Left cardiac atrium (tissue), 4 donors: ENCODE results near the gene ARHGEF17. TPM values are rescaled to one million over a fixed set of nuclear protein-coding genes. Genes with fewer than 3 reads are reported as not detected.
A peak's percentile ranks its signal among the peaks of the same experiment; 100 is the strongest.
"Not testable (repeated sequence)": the region's sequence is repeated elsewhere in the genome, so short reads cannot be mapped to it uniquely, and the experiment has no call there.

ENCODE experiments used
- ATAC-seq, 2 donors: fragments of 200-7000 bp; cut with Tn5 transposase; one replicate each; pipeline ENCODE4 v1.9.1; 2020; ENCODE audit warnings: mild to moderate bottlenecking in 2 of 2, moderate library complexity in 2 of 2
- DNase-seq: peaks from one replicate; pipeline ENCODE4 v3.0.0-alpha.2; 2020
- intact Hi-C, 2 donors: fragments of 100-400 bp; cut with DNase I; formaldehyde crosslinking; loops; one replicate each; pipeline versions ENCODE4 v1.14.1 to v1.15.1; 2022 to 2023
- total RNA-seq, 2 donors: library from RNA; stranded (reverse); fragmentation: NEBNext Ultra II Directional; extraction: Animal tissue kit (Norgen Biotek cat#: 25700); gene quantifications; one replicate each; pipeline ENCODE4 v1.2.1, GENCODE V29; 2021
- donor health status: DM: no; HTN: yes; CAD: no.
- donor health status: DM: no; HTN: yes; CAD: no; lungs with severe emphysema.
- donor health status: DM: yes; HTN: yes; CAD: no.
- donor health status: Dilated cardiomyopathy.

The ARHGEF17 gene
- total RNA-seq, 2 donors from 2014 or later = 42.2 to 53.2 TPM

DNA sequence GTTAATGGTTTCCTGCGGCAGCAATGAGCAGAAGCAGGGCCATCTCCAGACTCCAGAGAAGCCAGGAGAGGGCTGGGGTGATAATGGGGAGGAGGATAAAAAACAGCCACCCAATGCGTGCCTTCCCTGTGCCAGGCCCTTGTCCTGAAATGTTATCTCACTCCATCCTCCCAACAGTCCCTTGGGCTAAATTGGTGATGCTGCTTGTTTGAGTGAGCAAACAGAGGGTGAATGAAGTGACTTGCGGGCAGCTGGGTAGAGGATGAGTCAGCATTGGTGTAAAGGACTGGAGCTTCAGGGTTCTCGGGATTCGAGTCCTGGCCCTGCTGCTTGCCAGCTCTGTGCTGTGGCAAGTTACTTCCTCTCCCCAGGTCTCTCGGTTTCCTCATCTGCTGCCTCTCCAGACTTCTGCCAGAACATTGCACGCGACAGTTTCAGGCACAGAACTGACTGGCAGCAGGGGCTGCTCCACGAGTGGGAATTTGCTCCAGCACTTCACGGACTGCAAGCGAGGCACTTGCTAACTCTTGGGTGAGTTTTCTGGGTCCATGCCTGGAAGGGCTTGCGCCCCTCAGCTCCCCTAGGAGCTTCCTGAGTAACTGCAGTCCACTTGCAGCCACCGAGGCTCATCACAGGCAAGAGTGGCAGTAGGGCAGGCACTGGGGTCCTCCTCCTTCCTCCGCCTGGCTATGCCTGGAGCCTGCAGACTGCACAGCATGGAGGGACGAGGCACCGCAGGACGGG lies 36.0 kb upstream of the ARHGEF17 start, which contains the start of gene P2RY6:
Gene P2RY6, plus strand, starts transcription at position 403 of the 744 bp plus-strand sequence. CDS start 24,181 bp downstream, outside the sequence.
- intact Hi-C loops = no loop called here
- ATAC-seq (peak; percentile 38 to 70), DNase-seq (peak; percentile 57)

DNA sequence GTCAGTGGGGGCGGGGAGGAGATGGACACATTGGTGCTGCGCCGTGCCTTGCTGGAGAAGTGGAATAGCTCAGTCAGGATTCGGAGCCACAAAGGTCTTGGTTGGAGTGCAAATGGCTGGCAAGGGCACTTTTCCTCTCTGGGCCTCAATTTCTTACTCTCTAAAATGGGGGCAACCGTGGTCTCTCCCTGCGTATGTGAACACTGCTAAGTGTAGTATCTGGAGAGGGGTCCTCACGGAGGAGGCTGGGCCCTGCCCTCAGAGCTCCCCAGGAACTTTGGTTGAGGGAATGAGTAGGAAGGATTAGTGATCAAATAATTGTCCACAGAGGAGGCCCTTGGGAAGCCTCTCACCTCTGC lies 35.4 kb upstream of the ARHGEF17 start:
- ATAC-seq (no peak), DNase-seq (no peak)
- intact Hi-C loops = no loop called here

DNA sequence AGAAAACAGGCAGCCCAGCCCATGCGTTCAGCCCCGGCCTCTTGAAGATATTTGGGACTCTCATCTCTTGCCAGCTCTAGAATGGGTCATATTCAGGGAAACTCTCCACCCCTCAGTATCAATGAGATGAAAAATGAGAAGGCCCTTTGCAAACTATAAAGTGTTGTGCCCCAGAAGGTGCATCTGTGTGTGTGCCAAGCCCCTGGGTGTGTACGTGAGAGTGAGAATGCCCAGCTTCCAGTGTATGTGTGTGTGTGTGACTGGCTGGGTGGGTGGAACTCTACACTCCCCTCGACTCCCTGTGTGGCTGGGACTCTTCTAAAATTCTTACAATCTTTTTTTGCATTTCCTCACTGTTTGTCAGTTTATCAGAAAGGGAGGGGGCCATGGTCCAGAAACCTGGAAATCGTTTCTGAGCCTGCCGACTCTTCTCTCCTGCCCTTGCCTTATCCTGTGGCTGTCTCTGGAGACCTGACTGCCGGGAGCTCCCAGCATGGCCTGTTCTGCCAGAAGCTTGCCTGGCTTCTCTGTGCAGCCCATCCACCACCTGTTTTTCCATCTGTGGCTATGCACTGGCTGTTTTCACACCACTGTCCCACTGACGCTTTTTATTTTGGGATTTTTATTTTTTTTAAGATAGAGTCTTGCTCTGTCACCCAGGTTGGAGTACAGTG lies 34.7 kb upstream of the ARHGEF17 start:
- intact Hi-C loops = no loop called here
- ATAC-seq (no peak), DNase-seq (no peak)

DNA sequence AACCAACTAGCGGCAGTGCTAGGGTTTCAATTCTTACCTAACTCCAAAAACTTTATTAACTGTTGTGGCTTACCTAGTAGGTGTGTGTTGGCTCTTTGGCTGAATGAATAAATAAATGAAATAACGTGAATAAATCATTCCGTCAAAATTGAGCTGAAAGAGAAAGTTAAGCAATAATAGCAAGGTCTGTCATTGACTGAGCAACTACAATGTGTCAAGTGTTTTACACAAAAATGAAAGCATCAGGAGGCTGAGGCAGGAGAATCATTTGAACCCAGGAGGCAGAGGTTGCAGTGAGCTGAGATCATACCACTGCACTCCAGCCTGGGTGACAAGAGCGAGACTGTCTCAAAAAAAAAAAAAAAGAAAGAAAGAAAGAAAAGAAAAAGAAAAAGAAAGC lies 33.9 kb upstream of the ARHGEF17 start:
- DNase-seq, intact Hi-C loops, ATAC-seq: not testable (repeated sequence)

DNA sequence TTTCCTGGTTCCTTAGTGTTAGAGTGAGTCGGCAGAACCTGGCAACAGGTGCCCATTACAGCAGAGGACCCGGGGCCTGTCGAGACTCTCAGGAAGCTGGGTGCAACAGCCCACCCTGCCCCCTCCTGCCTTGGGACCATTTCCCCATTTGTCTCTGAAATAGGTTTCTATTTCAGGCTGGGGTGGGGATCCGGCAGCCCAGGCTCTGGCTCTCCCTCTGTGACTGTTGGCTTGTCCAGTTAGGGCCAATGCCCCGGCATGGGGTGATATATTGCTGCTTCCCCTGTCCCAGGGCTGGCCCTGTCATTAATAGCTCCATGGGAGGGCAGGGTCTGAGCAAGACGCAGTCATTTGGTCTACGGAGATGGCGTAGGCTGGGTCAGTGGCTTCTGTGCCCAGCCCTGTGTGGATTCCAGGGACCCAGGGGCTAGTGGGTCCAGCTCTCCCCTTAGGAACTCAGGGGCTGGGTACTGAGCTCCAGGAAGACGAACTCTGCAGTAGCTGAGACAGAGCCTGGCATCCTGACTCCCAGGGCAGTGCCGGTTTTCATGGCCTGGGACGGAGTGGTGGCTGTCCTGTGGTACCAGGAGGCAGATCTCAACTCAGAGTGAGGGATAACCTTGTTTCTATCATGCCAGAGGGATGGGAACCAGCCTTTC lies 33.2 kb upstream of the ARHGEF17 start:
- DNase-seq (peak; percentile 12), ATAC-seq (no peak)
- intact Hi-C loops = no loop called here

DNA sequence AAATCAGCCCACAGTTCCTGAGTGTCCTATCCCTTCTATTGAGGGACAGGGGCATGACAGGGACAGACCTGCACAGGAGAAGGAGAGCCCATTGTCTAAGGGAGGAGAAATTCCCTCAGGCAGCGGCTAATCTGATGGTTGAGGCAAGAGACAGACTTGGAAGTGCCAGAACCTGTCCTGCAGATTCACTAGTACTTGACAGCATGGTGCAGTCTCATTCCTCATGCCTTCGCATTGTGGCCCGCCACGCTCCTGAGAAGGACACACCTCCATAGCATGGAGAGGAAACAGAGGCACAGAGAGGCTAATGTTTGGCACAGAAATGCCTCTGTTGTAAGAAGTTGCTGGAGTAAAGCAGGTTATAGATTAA lies 32.7 kb upstream of the ARHGEF17 start:
- no peak for ATAC-seq
- peak; percentile 9 for DNase-seq
- intact Hi-C loops = no loop called here

DNA sequence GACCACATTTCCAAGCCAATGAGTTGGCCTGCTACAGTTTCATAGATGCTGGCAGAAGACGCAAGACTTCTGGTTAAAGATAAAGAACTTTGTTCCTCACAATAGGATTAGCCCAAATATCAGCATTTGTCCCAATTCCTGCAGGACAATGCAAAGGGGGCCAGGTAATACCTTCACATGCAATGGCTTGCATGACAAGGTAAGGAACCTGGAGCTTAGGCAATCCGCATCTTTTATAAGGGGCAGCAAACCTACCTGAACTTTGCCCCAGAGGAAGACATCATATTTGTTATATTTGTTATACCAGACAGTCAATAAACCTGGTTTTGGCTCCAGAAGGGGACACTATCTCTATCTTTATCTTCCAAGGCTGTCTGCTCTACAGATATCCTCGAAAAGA lies 30.6 kb upstream of the ARHGEF17 start:
- intact Hi-C loops = no loop called here
- DNase-seq (no peak), ATAC-seq (no peak)

DNA sequence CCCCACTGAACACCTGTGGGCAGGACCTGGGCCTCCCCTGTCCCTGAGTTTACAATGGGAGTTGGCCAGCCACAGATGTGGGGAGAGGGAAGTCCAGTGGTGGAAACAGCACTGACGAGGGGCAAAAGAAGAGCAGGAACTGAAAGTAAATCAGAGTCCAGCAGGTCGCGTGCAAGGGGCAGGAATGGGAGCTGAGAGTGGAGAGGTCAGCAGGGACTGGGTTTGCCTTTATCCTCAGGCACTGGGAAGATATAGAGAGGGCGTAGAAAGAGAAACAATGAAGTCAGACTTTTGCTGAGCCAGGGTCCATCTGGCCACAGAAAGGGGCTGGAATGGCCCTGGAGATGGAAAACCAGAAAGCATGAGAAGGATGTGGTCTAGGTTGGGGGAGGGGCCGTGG lies 27.4 kb upstream of the ARHGEF17 start:
- intact Hi-C loops = no loop called here
- peak; percentile 62 to 73 for ATAC-seq
- DNase-seq = peak; percentile 32

DNA sequence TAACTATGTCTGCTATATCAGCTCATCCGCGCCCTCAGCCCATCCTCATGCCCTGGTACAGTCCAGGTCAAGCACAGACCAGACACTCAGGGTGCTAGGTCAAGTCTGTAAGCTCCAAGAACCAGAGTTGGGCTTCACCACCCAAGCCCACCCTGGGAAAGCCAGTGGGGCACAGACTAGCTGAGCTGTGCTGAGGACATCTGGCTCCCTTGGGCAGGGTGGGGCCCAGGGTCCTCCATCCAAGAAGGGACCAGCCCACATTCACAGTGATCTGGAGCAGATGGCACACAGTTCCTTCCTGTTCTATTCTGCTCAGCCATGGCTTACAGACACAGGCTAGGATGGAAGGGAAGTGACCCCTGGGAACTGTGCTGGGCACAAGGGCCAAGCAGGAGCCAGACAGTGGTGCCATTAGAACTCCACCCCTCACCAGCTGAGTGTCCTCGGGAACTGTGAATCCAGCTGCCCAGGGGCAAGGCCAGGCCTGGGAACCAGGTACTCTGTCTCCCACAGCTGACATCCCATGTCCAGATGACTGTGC lies 26.8 kb upstream of the ARHGEF17 start:
- intact Hi-C loops = no loop called here
- DNase-seq = peak; percentile 27
- ATAC-seq = peak; percentile 52 to 78

DNA sequence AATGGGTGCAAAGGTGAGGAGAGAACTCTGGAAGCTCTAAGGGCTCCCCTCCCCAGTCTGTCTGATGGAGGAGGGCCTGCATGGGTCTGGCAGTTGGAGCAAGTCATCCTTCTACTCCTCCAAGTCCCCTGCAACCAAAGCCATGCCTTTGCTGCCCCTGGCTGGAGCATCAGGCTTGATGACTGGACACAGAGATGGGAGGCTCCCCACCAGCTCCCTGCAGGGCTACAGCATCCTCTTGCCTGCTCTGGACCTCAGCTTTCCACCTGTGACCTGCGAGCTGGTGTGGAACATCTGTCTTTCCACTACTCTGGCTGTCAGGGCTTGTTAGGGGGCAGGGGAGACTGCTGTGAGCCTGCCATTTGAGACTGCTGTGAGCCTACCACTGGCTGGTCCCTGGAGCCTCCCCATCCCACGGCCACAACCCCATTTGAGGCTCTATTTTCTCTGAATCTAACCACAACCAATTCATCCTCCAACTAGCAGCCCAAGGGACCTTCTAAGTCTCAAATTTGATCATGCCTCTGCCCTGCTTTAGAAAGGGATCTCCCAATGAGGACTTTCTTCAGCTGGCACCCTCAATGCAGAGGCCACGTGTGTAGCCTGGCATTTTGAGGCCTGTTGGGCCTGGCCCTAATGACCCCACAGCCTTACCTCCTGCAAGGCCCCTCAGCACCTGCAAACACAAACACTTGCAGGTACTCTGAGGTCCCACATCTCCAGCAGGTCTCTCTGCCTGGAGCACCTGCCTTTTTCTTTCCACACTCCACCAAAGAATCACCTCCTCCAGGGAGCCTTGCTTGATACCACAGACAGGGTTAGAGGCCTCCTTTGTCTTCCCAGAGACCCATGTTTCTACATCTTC lies 26.0 kb upstream of the ARHGEF17 start:
- DNase-seq = no peak
- ATAC-seq = no peak
- intact Hi-C loops = no loop called here

DNA sequence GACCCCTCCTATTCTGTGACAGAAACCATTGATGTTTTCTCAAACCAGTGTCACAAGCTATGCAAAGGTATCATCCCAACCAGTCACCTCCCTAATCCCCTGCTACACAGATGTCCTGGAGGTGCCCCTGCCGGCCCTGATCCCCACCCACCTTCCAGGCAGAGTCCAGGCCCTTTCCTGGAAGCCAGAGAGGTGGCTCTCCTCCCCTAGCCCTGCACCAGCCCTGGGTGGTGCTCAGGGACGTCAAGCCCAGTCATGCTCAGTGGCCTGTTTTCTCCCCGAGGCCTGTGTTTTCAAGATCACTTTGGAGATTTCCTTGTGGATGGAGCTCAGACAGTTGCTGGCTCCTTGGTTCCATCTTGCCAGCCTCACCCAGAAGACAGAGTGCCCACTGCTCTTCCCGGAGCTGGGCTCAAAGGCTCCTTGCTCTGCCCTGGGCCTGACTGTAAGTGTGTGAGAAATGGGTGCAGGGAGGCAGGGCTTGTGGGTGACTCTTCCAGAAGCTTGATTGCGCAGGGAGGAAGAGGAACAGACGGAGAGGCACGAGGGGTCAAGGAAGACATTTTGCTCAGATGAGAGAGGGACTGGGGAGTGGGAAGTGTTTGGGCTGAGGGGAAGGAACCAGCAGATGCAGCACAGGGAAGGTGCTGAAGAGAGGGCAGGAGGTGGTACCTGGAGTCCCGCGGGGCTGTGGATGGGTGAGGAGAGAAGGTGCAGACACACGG lies 24.6 kb upstream of the ARHGEF17 start:
- intact Hi-C loops = no loop called here
- peak; percentile 12 for DNase-seq
- no peak for ATAC-seq

DNA sequence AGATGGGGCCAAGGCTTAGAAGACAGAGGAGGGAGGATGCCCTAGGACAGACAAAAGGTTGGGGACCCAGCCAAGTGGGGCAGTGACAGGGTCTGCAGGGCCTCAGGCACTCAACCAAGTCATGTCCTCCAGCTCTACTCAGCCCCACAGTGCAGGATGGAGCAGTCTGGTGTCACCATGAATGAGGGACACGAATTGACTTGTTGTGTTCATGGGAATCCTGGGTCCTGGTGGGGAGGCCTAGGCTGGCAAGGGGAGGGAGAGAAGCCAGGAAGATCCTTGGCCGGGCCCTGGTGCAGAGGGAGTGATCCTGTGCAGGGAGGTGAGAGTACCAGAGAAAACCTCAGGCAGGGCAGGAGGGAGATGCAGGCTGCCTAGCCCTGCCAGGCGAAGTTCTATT lies 24.0 kb upstream of the ARHGEF17 start:
- intact Hi-C loops = no loop called here
- ATAC-seq = no peak
- DNase-seq = no peak

DNA sequence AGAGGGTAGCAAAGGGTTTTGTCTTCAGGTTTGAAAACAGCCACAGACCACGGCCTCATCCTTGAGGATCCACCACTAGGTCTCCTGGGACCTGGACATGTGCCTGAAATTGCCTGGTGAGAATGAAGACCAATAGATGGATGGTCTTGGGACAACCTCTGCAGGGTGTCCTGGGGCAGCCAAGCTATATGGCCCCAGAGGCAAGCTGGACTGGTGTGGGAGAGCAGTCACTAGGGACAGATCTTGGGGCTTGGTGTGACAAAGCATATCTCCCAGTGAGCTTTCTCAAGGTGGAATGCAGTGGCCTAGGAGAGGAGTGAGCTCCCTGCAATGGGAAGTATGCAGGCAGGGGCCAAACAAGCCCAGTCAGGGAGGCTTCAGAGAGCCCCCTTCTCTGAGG lies 22.4 kb upstream of the ARHGEF17 start:
- no peak for ATAC-seq
- intact Hi-C loops = loop anchor here in 1 of 2 donors (5.0 kb wide), 1 partner anchor 98 kb away; no protein-coding TSS in a partner anchor
- DNase-seq = peak; percentile 4

DNA sequence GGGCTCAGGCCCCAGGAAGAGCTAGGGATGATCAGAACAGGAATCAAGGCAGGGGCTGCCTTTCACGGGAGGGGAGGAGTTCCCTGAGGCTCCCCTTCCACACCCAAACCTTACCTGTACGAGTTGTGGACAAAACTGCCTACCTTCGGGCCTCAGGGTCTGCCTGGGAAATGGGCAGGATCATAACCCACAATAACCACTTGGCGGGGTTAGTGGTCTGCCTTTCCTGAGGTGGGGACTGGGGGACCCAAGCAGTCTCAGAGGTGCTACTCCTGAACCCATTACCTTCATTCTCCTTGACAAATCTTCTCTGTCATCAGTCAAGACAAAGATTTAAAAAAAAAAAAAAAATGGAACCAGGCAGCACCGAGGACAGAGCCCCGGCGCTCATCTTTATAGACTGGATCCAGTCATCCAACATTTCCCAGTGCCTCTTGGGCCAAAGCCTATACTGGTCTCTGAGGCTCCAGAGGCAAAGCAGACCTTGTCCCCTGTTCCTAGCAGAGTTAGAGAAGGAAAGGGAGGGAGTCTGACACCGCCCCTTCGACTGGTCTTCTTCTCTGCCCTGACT lies 21.8 kb upstream of the ARHGEF17 start:
- intact Hi-C loops = loop anchor here in 1 of 2 donors (5.0 kb wide), 1 partner anchor 99 kb away; no protein-coding TSS in a partner anchor
- ATAC-seq (no peak), DNase-seq (peak; percentile 10)

DNA sequence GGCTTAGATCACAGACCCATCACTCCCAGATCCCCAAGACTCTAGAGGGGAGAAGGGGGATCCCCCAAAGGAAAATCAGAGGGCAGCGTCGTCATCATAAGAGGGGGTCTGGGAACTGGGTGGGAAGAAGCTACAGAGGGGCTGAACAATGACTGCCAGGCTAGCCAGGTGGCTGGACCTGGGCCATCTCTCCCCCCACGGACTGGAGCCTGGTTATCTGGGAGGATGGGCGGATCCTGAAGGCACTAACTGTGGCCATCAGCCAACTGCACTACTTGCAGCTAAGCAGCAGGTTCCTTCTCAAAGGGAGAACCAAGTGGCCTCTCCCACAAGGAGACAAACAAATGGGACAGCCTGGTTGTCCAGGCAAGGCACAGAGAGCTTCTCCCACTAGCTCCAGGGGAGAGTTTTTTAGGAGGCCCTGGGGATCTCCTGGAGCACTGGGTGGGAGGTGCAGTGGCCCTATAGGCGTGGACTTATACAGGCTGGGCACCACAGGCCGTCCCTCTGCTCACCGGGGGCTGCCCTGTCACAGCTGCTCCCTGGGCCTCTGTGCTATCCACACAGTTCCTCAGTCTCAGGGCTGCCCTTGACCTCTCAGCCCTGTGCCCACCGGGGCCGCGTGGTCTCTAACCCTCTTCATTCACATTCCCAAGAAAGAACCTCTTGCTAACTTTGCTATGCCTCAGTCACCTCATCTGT lies 20.5 kb upstream of the ARHGEF17 start:
- intact Hi-C loops = loop anchor here in 1 of 2 donors (5.0 kb wide), 1 partner anchor 100 kb away; no protein-coding TSS in a partner anchor
- ATAC-seq (peak in 1 of 2 donors; percentile 8), DNase-seq (peak; percentile 77)

DNA sequence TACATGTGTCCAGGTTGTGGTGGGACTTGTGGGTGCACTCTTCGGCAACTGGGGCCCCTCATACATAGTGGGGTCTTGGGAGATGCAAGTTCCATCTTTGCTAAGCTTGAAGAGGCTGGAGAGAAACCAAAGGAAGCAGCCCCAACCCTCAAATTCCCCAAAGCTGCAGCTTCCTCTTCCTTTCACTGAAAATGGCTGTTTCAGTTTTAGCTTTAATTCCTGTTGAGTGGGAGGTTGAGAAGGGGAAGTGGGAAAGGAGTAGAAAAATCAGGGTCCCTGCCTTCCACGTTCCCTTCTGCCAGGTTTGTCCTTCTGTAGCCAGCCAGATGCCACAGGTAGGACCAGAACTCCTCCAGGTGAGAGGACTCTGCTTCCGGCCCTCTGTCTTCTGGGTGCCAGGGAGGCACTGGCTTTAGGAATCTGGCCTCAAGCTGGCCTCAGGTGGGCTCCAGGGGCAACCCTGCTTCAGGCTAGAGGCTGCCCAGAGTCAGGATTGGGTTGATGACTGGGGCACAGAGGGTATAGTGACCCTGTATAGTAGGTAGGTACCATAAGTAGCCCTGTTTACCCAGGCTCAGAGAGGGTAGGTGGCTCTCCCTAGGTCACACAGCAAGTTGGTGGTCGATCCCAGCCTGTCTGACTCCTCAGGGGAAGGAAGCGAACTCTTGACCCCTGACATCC lies 19.7 kb upstream of the ARHGEF17 start:
- peak in 1 of 2 donors; percentile 12 for ATAC-seq
- intact Hi-C loops = loop anchor here in 1 of 2 donors (5.0 kb wide), 1 partner anchor 101 kb away; no protein-coding TSS in a partner anchor

More for the DNA sequence above, 19.7 kb upstream of the ARHGEF17 start:
- DNase-seq = no peak
